ENCODE data around the gene IWS1. TPM values are rescaled to one million over a fixed set of nuclear protein-coding genes. Genes with fewer than 3 reads are reported as not detected.

Gene IWS1
- total RNA-seq, 1 experiment from 2014 or later, result 47.5 TPM

DNA sequence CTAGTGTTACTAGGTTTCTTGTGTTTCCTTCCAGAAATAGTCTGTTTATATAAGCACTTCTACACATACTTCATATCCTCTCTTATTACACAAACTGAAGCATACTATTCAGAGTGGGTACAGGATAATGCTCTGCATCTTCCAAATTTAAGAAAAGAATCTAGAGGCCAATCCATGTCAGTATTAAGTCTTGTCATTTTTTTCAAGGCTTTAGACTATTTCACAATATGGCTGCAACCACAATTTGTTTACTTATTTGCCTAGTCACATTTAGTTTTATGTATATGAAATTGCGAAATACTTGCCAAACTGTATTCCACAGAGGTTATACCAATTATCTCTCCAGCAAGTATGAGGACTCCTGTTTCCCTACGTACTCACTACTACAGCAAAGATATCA lies 27.9 kb downstream of the IWS1 start:
- peak; percentile 33 for DNase-seq (ENCODE audit: low read depth)

- no peak for DNase-seq (ENCODE audit: low read depth)
Measured at GRCh38 chr2:127490283-127490682, 36.0 kb downstream of the IWS1 start.

DNA sequence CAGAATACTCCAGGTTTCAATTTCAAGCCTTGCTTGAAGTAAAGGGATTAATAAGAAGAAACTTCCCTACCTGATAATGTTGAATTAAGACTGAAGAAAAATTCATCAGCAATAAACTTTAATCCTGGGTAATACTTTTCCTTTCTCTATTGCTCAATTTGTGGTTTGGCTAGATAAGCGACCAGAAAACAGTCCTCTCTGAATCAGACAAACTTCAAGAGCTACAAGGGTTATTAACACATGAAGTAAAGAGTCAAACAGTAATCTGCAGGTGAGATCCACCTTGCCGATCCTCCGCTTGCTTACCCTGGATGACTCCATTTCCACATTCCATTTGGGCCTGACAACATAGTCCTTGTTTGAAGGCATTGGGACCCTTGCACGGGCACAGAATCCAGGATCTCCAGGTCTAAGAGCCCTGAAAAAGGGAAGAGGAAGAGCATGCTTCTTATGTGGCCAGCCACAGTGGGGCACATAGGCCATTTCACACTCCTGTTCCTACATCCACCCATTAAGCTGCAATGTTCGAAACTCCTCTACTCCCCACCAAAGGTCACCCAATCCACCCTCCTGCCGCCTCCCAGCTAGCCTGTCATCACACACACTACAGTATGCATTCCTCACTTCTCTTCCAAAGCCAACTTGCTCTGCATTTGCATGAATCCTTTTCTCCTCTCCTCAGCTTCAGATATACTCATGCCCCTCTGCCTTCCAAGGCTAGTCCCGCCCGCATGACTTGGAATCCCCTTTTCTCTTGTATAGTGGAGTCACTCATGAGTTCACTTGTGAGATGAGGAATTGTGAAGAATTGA lies 39.8 kb downstream of the IWS1 start:
- no peak for DNase-seq (ENCODE audit: low read depth)

DNA sequence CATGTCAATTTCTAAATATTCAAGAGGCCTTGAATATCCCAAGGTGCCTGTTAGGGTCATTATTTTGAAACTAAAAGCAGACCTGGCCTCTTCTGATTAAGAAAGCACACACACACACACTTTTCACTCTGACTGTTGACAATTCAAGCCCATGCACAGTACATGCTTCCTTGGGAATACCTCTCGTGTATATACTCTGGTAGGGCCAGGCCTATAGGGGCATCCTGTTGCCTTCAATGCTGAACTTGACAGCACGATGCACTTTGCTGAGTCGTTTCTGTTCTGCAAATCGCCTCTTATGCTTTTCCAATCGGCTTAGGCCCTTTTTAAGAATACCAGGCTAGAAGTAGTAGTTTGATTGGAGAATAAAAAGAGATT lies 40.6 kb downstream of the IWS1 start:
- DNase-seq (ENCODE audit: low read depth), result no peak

DNA sequence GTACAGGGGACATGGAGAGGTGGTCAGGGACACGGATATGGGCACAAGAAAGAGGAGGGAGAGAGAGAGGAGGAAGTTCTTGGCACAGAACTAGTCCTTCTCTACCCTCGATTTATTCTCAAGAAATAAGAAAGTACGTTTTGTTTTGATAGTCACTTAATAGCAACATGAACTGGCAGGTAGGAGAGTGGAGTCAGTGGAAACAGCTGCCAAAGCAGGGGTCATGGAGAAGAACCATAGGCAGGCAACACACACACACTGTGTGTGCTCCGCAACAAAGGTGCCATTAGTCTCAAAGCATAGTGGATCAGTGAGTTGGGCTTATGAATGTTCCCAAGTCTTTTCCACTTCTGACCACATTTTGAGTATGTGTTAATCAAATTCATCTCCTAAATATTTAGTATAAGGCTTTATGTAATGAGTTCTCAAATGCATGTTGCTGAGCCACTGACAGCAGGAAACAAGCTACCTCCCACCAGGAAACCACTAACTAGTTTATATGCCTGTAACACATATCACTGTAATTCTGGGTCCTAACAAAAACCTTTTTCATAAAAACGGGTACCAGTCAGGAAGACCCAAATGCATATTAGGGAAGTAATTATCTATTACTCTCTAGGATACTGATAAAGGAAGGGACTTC lies 41.1 kb downstream of the IWS1 start:
- DNase-seq (ENCODE audit: low read depth), result no peak

DNA sequence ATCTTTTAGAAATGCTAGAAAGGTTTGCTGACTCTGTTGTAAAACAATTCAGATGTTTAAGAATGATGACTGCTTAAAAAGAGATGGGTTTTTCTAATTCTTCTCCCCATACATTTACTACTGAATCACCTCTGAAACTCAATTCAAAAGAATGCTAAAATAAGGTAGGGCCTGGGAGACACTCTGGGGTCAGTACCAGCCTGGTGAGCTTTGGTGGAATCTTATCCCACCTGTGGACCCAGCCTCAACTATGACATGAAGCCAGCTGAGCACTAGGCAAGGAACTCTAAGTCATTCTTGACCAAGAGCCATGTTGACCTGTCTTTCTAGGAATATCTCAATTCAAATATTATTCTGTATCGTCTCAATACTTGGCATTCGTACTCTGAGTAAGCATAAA lies 44.3 kb downstream of the IWS1 start:
- DNase-seq (ENCODE audit: low read depth), result no peak

GRCh38 chr2:127479866-127480743 lies 46.2 kb downstream of the IWS1 start:
- DNase-seq (ENCODE audit: low read depth), result no peak

DNA sequence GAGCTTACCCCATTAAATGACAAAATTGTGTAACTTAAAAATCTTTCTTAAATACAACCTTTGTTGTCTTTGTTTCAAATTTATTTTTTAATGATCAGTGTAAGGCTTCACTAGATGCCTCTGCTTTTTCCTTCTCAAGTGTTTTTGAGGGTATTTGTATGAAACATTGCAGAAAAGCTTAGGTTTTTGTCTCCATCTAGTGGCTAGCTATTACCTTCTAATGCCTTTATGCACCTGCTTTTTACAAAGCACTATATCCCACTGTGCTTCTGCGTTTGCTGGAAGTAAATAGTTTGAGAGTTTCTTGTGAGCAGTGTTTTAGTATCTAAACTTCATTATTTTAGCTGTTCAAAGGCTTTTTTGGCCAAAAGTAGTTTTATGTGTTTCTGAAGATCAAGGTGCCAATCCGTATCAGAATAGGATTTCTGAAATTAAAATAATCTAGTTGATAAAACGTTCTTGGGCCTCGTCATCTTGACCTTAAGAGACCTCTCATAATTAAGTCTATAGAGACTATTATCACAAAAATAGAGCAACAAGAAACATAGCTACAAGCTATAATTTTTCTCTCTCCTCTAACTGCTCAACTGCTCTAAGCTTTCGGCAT lies 47.0 kb downstream of the IWS1 start:
- peak; percentile 56 for DNase-seq (ENCODE audit: low read depth)

DNA sequence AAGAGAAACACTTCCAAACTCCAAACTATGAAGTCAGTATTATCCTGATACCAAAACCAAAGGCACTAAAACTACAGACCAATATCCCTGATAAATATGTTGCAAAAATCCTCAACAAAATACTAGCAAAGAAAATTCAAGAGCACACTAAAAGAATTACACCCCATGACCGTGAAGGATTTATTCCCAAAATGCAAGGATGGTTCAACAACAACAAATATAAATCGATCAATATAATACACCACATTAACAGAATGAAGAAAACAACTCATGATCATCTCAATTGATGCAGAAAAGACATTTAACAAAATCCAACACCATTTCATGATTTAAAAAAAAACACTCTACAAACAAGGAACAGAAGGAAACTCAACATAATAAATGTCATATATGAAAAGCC lies 50.5 kb downstream of the IWS1 start:
- DNase-seq (ENCODE audit: low read depth), result no peak

GRCh38 chr2:127472268-127472667 lies 54.0 kb downstream of the IWS1 start:
- no peak for DNase-seq (ENCODE audit: low read depth)

DNA sequence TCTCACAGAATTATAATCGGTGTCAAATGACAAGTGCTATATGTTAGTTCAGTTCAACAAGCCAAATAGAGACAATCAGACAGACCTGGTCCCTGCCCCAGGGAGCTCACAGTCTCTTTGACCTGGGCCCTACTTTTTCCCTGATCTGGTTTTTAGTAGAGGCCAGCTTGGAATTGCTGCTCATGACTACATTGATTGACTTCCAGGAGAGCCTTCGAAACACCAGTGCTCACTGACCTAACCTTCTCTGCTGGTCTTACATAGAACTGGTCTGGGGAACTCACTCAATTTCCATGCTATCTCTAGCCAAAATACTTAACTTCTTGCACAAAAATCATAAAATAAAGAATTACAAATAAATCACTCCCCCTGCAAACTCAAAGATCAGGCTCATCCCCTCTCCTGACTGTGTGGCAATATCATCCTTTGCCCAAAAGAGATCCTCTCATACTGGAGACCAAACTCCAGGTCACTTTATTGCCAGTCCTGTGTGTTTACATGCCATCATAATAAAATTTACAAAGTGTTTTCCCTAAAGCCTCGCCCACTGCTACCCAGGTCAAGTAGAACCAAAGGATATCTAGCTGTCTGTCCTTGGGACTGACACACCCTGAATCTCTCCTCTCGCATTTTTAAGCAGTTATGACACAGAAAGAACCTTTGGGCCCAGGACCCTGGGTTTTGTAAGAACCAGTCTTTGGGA lies 54.9 kb downstream of the IWS1 start:
- DNase-seq (ENCODE audit: low read depth), result no peak

DNA sequence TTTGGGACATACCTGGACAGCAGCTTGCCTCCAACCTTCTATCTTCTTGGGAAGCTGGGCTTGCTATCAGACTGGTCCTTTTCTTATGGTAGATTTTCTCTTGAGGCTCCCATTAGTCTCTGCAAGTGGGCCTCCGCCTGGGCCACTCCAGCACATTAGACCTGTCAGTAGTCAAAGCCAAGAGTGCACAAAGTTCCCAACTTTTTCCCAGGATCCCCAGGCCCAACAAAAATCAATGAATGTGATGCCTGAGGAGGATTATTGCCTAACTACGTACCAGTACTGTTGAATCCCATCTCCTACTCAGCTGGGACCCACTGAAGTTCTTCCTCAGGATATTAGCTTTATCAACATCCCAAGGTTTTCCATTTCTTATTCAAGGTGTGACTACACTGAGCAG lies 56.3 kb downstream of the IWS1 start:
- DNase-seq (ENCODE audit: low read depth), result no peak

DNA sequence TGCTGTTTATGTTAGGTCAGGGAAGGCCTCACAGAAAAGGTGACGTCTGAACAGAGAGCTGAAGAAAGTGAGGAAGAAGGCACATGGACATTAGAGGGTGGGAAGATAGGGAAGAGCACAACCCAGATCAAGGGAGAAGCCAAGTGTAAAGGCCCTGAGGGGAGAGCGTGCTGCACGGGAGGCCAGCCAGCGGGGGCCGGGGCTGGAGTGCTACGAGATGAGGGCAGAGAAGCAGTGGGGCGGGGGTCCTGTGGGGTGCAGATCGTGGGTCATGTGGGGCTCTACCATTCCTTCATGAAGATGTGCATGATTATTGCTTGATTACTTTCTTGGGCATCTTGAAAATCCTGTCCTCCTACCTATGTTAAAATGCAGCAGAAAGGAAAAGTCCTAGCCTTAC lies 57.2 kb downstream of the IWS1 start:
- DNase-seq (ENCODE audit: low read depth), result no peak

DNA sequence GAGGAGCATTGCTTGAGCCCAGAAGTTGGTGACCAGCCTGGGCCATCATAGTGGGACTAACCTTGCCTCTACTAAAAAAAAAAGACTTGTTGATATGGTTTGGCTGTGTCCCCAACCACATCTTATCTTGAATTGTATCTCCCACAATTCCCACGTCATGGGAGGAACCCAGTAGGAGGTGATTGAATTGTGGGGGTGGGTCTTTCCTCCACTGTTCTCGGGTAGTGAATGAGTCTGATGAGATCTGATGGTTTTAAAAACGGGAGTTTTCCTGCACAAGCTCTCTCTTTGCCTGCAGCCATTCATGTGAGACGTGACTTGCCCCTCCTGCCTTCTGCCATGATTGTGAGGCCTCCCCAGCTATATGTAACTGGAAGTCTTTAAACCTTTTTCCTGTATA lies 61.0 kb downstream of the IWS1 start:
- no peak for DNase-seq (ENCODE audit: low read depth)

DNA sequence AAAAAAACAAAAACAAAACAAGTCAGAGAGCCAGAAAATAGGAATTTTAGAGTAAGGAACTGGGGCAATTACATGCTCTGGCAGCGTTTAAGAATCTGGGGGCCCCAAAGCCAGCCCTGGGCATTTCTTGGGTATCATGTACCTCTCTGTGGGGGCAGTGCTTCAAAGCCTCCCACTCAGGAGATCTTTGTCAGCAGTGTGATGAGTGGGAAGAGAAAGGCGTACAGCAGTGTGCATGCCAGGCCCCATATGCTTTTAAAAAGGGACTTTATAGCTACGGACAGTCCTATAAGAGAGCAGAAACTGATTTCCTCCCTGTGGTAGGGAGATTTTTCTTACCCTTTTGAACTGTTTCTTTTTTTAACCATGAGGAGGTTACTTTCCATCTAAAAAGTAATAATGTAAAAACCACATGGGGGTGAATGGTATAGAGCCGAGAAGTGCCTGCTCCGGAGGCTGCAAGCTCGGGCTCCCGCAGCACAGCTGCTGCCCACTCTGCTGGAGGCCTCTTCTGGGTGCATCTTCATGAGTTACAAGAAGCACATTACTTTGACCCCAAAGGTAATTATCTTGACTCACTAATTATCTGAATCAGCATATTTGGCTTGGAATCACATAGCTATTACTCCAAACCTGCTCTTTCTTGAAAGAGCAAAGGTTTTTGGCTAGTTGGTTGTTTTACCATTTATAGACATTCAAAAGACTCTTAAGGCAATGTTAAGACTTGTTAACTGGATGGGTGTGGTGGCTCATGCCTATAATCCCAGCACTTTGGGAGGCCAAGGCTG lies 61.6 kb downstream of the IWS1 start:
- no peak for DNase-seq (ENCODE audit: low read depth)

DNA sequence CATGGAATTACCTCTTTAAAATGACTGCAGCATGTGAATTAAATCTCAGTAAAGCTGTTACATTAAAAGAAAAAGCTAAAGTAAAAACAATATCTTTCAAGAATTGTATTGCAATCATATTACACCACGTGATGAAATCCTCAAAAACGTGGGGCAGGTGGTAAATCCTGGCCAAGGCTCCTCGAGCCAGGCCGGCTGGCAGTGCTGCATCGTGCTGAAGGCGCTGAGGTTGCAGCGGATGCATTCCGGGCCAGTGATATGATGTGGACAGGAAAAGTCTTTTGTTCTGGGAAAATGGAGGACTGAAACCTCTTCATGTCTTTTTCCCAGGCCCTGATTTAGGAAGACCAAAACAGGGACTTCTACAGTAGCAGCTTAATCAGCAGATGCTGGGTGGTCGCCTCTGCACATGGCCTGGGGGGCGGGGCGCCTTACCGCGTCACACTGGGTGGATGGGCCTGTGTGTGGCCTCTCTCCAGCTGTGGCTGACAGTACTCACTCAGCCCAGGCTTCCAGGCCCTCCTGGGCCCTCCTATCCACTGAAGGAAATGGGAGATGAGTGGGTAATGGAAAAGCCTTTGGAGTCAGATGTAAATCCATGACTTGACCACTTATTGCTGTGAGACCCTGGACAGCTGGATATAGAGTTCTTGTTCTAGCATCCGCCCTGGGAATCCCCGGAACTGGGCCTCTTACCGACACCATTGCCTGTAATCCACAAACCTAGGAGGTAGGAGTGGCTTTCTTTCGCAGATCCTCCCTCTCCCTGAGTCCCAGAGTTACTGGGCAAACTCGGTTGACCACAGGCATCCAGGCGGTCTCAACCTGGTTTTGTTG lies 62.9 kb downstream of the IWS1 start:
- no peak for DNase-seq (ENCODE audit: low read depth)

DNA sequence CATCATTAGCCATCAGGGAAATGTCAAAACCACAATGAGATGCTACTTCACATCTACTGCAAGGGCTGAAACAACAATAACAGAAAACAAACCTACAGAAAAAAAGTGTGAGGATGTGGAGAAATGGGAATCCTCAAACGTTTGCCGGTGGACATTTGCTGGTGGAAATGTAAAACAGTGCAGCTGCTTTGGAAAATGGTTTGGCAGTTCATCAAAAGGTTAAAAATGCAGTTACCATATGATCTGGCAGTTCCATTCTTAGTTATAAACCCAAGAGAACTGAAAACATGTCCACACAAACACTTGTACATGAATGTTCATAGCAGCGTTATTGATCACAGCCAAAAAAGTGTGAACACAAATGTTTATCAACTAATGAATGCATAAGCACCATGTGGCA lies 63.8 kb downstream of the IWS1 start:
- peak; percentile 10 for DNase-seq (ENCODE audit: low read depth)

DNA sequence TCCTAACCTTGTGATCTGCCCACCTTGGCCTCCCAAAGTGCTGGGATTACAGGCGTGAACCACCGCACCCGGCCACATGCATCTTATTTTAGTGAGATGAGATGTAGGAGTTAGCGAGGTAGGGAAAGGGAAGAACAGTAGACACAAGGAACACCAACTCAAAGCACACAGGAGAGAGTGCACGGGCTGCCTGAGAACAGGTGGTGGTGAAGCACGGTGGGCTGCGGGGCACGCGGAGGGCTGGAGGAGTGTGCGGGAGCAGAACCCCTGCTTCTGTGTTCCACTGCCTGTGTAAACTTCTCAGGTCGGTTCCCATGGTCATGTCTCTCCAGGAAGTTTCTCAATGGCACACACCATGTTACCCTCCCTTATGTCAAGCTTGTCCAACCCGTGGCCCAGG lies 69.3 kb downstream of the IWS1 start:
- DNase-seq (ENCODE audit: low read depth), result no peak

All from LHCN-M2 (cell line).